Mesenchymal stem cell (in vitro differentiated cells and primary cell): Measurements from ENCODE around the gene KRTAP3-1. TPM values are rescaled to one million over a fixed set of nuclear protein-coding genes. Genes with fewer than 3 reads are reported as not detected.
"Not testable (repeated sequence)": the region's sequence is repeated elsewhere in the genome, so short reads cannot be mapped to it uniquely, and the experiment has no call there.

Experiments
- DNase-seq: peaks from one replicate; pipeline ENCODE4 v3.0.0-alpha.2; 2013
- H2AFZ ChIP-seq: one replicate; pipeline ENCODE4 v1.6.1; 2013; ENCODE audit warnings: low read depth, mild to moderate bottlenecking, control low read depth, inconsistent platforms, low read length, moderate library complexity
- H2AK5ac ChIP-seq: 2 replicates; pipeline ENCODE4 v1.6.1; 2013; ENCODE audit warnings: low read length, moderate library complexity, mild to moderate bottlenecking, inconsistent platforms; ENCODE audit not compliant: severe bottlenecking
- H2BK120ac ChIP-seq: one replicate; pipeline ENCODE4 v1.6.1; 2013; ENCODE audit warnings: low read depth, mild to moderate bottlenecking, inconsistent platforms, low read length, moderate library complexity
- H2BK12ac ChIP-seq, 2 experiments: one replicate each; pipeline ENCODE4 v1.6.1; 2013; ENCODE audit warnings: inconsistent platforms in 2 of 2, low read length in 2 of 2, mild to moderate bottlenecking in 2 of 2, moderate library complexity in 2 of 2, control low read depth in 1 of 2
- H2BK15ac ChIP-seq: one replicate; pipeline ENCODE4 v1.6.1; 2013; ENCODE audit warnings: mild to moderate bottlenecking, low read depth, inconsistent platforms; ENCODE audit not compliant: poor library complexity, severe bottlenecking
- H2BK5ac ChIP-seq: 2 replicates; pipeline ENCODE4 v1.6.1; 2013; ENCODE audit warnings: low read depth, mild to moderate bottlenecking, low read length, control low read depth, inconsistent platforms; ENCODE audit not compliant: poor library complexity, severe bottlenecking
- H3K14ac ChIP-seq, 2 experiments: one replicate each; pipeline ENCODE4 v1.6.1; 2013; ENCODE audit warnings: inconsistent platforms in 2 of 2, low read length in 2 of 2, control low read depth in 1 of 2, mild to moderate bottlenecking in 1 of 2, moderate library complexity in 1 of 2
- H3K18ac ChIP-seq, 2 experiments: one replicate each; pipeline ENCODE4 v1.6.1; 2013; ENCODE audit warnings: inconsistent platforms in 2 of 2, low read length in 2 of 2, control low read depth in 1 of 2, low read depth in 1 of 2, mild to moderate bottlenecking in 1 of 2
- H3K23ac ChIP-seq, 2 experiments: one replicate each; pipeline ENCODE4 v1.6.1; 2013; ENCODE audit warnings: inconsistent platforms in 2 of 2, low read length in 2 of 2, mild to moderate bottlenecking in 2 of 2, moderate library complexity in 2 of 2, control low read depth in 1 of 2
- H3K27ac ChIP-seq: 2 replicates; pipeline ENCODE4 v1.5.1; 2013; ENCODE audit warnings: mild to moderate bottlenecking, moderate library complexity, low read length, control low read depth, inconsistent platforms; ENCODE audit not compliant: poor library complexity, severe bottlenecking
- H3K27me3 ChIP-seq, 2 experiments: 2 replicates each; pipeline versions ENCODE4 v1.6.1 to v1.7.0; 2013; ENCODE audit warnings: low read length in 2 of 2, mild to moderate bottlenecking in 2 of 2, moderate library complexity in 2 of 2, control low read depth in 1 of 2, inconsistent platforms in 1 of 2; ENCODE audit not compliant: control insufficient read depth in 1 of 2, insufficient read depth in 1 of 2
- H3K36me3 ChIP-seq, 2 experiments: 2 replicates each; pipeline versions ENCODE4 v1.6.1 to v1.7.0; 2013; ENCODE audit warnings: low read length in 2 of 2, control low read depth in 1 of 2, inconsistent platforms in 1 of 2, low read depth in 1 of 2, mild to moderate bottlenecking in 1 of 2; ENCODE audit not compliant: insufficient read depth in 2 of 2, control insufficient read depth in 1 of 2
- H3K4ac ChIP-seq, 2 experiments: one replicate each; pipeline ENCODE4 v1.6.1; 2013; ENCODE audit warnings: inconsistent platforms in 2 of 2, low read length in 2 of 2, mild to moderate bottlenecking in 2 of 2, moderate library complexity in 2 of 2, control low read depth in 1 of 2, low read depth in 1 of 2
- H3K4me1 ChIP-seq: 2 replicates; pipeline ENCODE4 v1.6.1; 2013; ENCODE audit warnings: low read depth, low read length, control low read depth; ENCODE audit not compliant: control insufficient read depth, insufficient read depth
- H3K4me2 ChIP-seq: 2 replicates; pipeline ENCODE4 v1.6.1; 2013; ENCODE audit warnings: low read length, mild to moderate bottlenecking, inconsistent platforms; ENCODE audit not compliant: poor library complexity, severe bottlenecking
- H3K4me3 ChIP-seq, 2 experiments: 2 replicates each; pipeline versions ENCODE4 v1.5.1 to v1.7.0; 2013; ENCODE audit warnings: low read length in 2 of 2, mild to moderate bottlenecking in 2 of 2, control low read depth in 1 of 2, low read depth in 1 of 2; ENCODE audit not compliant: insufficient read depth in 1 of 2
- H3K79me1 ChIP-seq: replicated peaks from 2 replicates; pipeline ENCODE4 v1.6.1; 2013; ENCODE audit warnings: mild to moderate bottlenecking, control low read depth, low read length, inconsistent platforms; ENCODE audit not compliant: poor library complexity, severe bottlenecking
- H3K9ac ChIP-seq: 2 replicates; pipeline ENCODE4 v1.7.0; 2013; ENCODE audit warnings: mild to moderate bottlenecking, low read length, moderate library complexity
- H3K9me3 ChIP-seq: 2 replicates; pipeline ENCODE4 v1.7.0; 2013; ENCODE audit warnings: mild to moderate bottlenecking, low read length; ENCODE audit not compliant: control insufficient read depth
- H4K8ac ChIP-seq: one replicate; pipeline ENCODE4 v1.6.1; 2013; ENCODE audit warnings: inconsistent platforms, mild to moderate bottlenecking, low read length, moderate library complexity
- H4K91ac ChIP-seq: one replicate; pipeline ENCODE4 v1.6.1; 2013; ENCODE audit warnings: mild to moderate bottlenecking, low read length, inconsistent platforms
- WGBS: methylation state at CpG from one replicate; pipeline ENCODE4 v1.1.7; 2013; ENCODE audit warnings: mixed read lengths; 5-methylcytosine and 5-hydroxymethylcytosine counted together
- polyA plus RNA-seq, 2 experiments: library from polyadenylated mRNA; stranded (reverse); fragments of 200-250 nt; gene quantifications; one replicate each; pipeline ENCODE4 v1.2.3, GENCODE V29; 2013

Gene KRTAP3-1
- polyA plus RNA-seq (2013, experiment 1 of 2), result not detected
- polyA plus RNA-seq (2013, experiment 2 of 2), result not detected

DNA sequence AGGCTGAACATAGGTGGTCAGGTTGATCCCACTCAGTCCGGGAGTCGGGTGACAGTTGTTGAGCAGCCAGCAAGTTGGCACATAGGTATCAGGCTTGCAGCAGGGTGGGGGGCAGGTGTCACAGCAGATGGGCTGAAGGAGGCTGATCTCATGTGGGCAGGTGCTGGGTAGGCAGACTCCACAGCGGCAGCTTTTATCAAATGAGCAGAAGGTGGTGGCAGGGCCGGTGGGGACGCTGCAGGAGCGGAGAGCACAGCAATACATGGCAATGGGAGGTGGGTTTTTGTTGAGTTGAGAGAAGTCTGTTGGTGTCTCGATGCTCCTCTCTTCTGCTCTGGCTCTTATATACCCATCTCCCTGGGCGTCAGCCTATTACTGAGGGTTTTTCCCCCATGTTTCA lies at the start of gene KRTAP3-1:
Gene KRTAP3-1 (minus strand): TSS at position 318 of the 400 bp plus-strand sequence. CDS start 54 bp downstream, at position 264.
- 82% methylated on average over 6 of the region's 8 CpGs for WGBS
- Histone ChIP-seq H3K4ac (no peak within 1 kb of the TSS), H2BK12ac (no peak within 1 kb of the TSS), H2AK5ac (no peak within 1 kb of the TSS), H3K27ac (no peak within 1 kb of the TSS), H4K91ac (no peak within 1 kb of the TSS), H3K79me1 (no peaks in the 10 kb centered on the region), H2BK15ac (no peak within 1 kb of the TSS), H3K4me1 (no peaks in the 10 kb centered on the region), H3K14ac (no peak within 1 kb of the TSS), H3K4me2 (no peak within 1 kb of the TSS), H3K4me3 (no peak within 1 kb of the TSS), H3K9ac (no peak within 1 kb of the TSS), H4K8ac (no peak within 1 kb of the TSS), H3K36me3 (no peaks in the 10 kb centered on the region), H2BK5ac (no peak within 1 kb of the TSS), H3K27me3 (no peaks in the 10 kb centered on the region), H3K9me3 (no peaks in the 10 kb centered on the region), H2BK120ac (no peak within 1 kb of the TSS), H3K18ac (no peak within 1 kb of the TSS), H2AFZ (no peak within 1 kb of the TSS), H3K23ac (no peak within 1 kb of the TSS)
- DNase-seq, result no peak

DNA sequence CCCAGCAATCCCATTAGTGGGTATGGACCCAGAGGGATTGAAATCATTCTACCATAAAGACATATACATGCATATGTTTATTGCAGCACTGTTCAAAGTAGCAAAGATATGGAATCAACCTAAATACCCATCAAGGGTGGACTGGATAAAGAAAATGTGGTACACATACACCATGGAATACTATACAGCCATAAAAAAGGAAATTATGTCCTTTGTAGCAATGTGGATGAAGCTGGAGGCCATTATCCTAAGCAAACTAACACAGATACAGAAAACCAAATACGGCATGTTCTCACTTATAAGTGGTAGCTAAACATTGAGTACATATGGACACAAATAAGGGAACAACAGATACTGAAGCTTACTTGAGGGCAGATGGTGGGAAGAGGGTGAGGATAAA lies 48.6 kb upstream of the KRTAP3-1 start:
- Histone ChIP-seq H2BK12ac (no peak overlapping the region), H4K91ac (no peak overlapping the region), H3K9me3 (no peaks in the 10 kb centered on the region), H3K18ac (no peak overlapping the region), H3K4me2 (no peak overlapping the region), H3K27ac (no peak overlapping the region), H3K9ac (no peak overlapping the region), H4K8ac (no peak overlapping the region), H2BK120ac (no peak overlapping the region), H3K4me3 (no peak overlapping the region), H3K14ac (no peak overlapping the region), H3K79me1 (no peaks in the 10 kb centered on the region), H2AFZ (no peak overlapping the region), H3K27me3 (no peaks in the 10 kb centered on the region), H3K23ac (no peak overlapping the region), H3K4ac (no peak overlapping the region), H2BK15ac (no peak overlapping the region), H2BK5ac (no peak overlapping the region), H3K36me3 (no peaks in the 10 kb centered on the region), H2AK5ac (no peak overlapping the region), H3K4me1 (peaks cover 7% of the 10 kb centered on the region)
- no peak for DNase-seq
- no CpG with 5 or more reads among the region's 1 CpG for WGBS

DNA sequence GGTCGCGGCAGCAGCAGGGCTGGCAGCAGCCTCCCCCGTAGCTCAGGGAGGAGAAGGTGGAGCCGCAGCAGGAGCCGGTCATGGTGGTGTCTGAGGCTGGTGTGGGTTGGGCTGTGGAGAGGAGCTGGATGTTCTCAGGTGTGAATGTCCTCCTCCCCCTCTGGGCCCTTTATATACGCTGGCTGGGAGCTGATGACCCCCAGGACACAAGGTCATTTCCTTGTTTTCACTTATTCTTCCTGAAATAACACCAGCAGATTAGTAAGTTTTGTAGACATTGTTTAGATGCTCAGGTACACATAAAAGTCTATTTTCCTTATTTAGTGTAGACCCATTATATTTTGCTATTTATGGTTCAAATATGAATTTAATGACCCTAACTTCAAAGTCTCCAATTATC lies 46.2 kb upstream of the KRTAP3-1 start, which contains the start of gene KRTAP2-2:
Gene KRTAP2-2 (minus strand): TSS at position 101 of the 400 bp plus-strand sequence. CDS start 19 bp downstream, at position 82.
- not testable (repeated sequence) for H3K4me2 ChIP-seq, H2AFZ ChIP-seq, H2BK15ac ChIP-seq, DNase-seq, H4K8ac ChIP-seq, H3K4me1 ChIP-seq, H3K4me3 ChIP-seq, H3K9ac ChIP-seq, H3K4ac ChIP-seq, H3K14ac ChIP-seq, H3K36me3 ChIP-seq, H4K91ac ChIP-seq, H3K23ac ChIP-seq, H2BK5ac ChIP-seq, H3K79me1 ChIP-seq, H3K9me3 ChIP-seq, H3K27me3 ChIP-seq, H2BK120ac ChIP-seq, H3K27ac ChIP-seq, H2AK5ac ChIP-seq, H3K18ac ChIP-seq, H2BK12ac ChIP-seq
- WGBS, result no CpG with 5 or more reads among the region's 6 CpGs

DNA sequence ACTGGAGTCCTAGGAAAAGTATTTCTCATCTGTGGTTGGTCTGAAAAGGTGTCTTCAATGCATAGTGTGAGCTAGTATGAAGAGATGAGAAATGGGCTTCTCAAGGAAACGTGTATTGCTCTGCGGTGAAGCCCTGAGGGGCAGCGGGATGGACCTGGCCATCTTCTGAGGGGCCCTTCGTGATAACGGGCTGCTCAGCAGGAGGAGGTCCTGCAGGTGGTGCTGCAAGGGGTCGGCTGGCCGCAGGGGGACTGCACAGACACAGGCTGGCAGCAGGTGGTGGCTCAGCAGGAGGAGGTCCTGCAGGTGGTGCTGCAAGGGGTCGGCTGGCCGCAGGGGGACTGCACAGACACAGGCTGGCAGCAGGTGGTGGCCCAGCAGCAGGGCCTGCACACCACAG lies 45.6 kb upstream of the KRTAP3-1 start:
- not testable (repeated sequence) for H2BK12ac ChIP-seq, H2AFZ ChIP-seq, H3K23ac ChIP-seq, H2BK5ac ChIP-seq, H3K14ac ChIP-seq, H4K8ac ChIP-seq, H3K4ac ChIP-seq, H3K9ac ChIP-seq, H3K27ac ChIP-seq, H3K18ac ChIP-seq, H3K4me2 ChIP-seq, H2BK15ac ChIP-seq, H3K79me1 ChIP-seq, H3K36me3 ChIP-seq, H3K9me3 ChIP-seq, H4K91ac ChIP-seq, H3K27me3 ChIP-seq, H3K4me3 ChIP-seq, DNase-seq, H3K4me1 ChIP-seq, H2AK5ac ChIP-seq, H2BK120ac ChIP-seq
- WGBS, result 75% methylated on average over 7 of the region's 9 CpGs
